PFSK-1 (cell line): ENCODE results near the gene ANKRD33B.

Source experiments
- FOXP2 ChIP-seq: optimal IDR thresholded peaks from 2 replicates; pipeline ENCODE3; 2011; ENCODE audit warnings: borderline replicate concordance, control low read depth, inconsistent platforms; ENCODE audit not compliant: insufficient read depth; ENCODE audit errors: extremely low read length, extremely low read depth
- POLR2AphosphoS5 ChIP-seq: IDR thresholded peaks from 2 replicates; pipeline ENCODE4 v1.6.1; 2012; ENCODE audit warnings: low read depth, mild to moderate bottlenecking, control low read depth, low read length, moderate library complexity
- REST ChIP-seq, 2 experiments: IDR thresholded peaks; 2 replicates each; pipeline versions ENCODE4 v1.6.1 to v1.8.0; 2011 to 2012; ENCODE audit warnings: low read depth in 2 of 2, low read length in 2 of 2, control low read depth in 1 of 2, inconsistent platforms in 1 of 2, mild to moderate bottlenecking in 1 of 2, moderate library complexity in 1 of 2; ENCODE audit not compliant: insufficient read depth in 1 of 2
- SIN3A ChIP-seq: IDR thresholded peaks from 2 replicates; pipeline ENCODE4 v1.6.1; 2012; ENCODE audit warnings: mild to moderate bottlenecking, low read length, moderate library complexity, borderline replicate concordance; ENCODE audit not compliant: insufficient read depth
- TAF1 ChIP-seq: IDR thresholded peaks from 2 replicates; pipeline ENCODE4 v1.6.1; 2012; ENCODE audit warnings: low read length, control low read depth, borderline replicate concordance; ENCODE audit not compliant: insufficient read depth

ANKRD33B gene

GRCh38 chr5:10701567-10702039, 137.7 kb downstream of the ANKRD33B start:
- no peak for TF ChIP-seq TAF1
- no peak for TF ChIP-seq POLR2AphosphoS5
- TF ChIP-seq FOXP2 = no peak
- no peak for TF ChIP-seq REST (IDR thresholded peaks at IDR 0.05; ENCODE audit: insufficient read depth in 1 of 2, low read depth in 2 of 2, low read length in 2 of 2)
- TF ChIP-seq SIN3A = no peak

- TF ChIP-seq REST (IDR thresholded peaks at IDR 0.05; ENCODE audit: insufficient read depth in 1 of 2, low read depth in 2 of 2, low read length in 2 of 2) (no peak), SIN3A (no peak), TAF1 (no peak), FOXP2 (no peak), POLR2AphosphoS5 (no peak)
Measured at GRCh38 chr5:10702040-10702629, 138.3 kb downstream of the ANKRD33B start.

GRCh38 chr5:10702911-10703491, 139.1 kb downstream of the ANKRD33B start:
- TF ChIP-seq POLR2AphosphoS5 = no peak
- TF ChIP-seq TAF1 = no peak
- no peak for TF ChIP-seq REST (IDR thresholded peaks at IDR 0.05; ENCODE audit: insufficient read depth in 1 of 2, low read depth in 2 of 2, low read length in 2 of 2)
- TF ChIP-seq SIN3A = no peak
- TF ChIP-seq FOXP2 = no peak

GRCh38 chr5:10703676-10704075, 139.8 kb downstream of the ANKRD33B start:
- TF ChIP-seq FOXP2 = no peak
- no peak for TF ChIP-seq POLR2AphosphoS5
- TF ChIP-seq SIN3A = no peak
- no peak for TF ChIP-seq REST (IDR thresholded peaks at IDR 0.05; ENCODE audit: insufficient read depth in 1 of 2, low read depth in 2 of 2, low read length in 2 of 2)
- no peak for TF ChIP-seq TAF1
